Activated T-cell treated with anti-CD3 and anti-CD28 coated beads for 48 hours (primary cell): ENCODE data around the gene ADM5.
A peak's percentile ranks its signal among the peaks of the same experiment; 100 is the strongest.

Experiments
- DNase-seq: peaks from one replicate; pipeline ENCODE4 v3.0.0-alpha.2; 2020; ENCODE audit warnings: low read depth

The ADM5 gene

DNA sequence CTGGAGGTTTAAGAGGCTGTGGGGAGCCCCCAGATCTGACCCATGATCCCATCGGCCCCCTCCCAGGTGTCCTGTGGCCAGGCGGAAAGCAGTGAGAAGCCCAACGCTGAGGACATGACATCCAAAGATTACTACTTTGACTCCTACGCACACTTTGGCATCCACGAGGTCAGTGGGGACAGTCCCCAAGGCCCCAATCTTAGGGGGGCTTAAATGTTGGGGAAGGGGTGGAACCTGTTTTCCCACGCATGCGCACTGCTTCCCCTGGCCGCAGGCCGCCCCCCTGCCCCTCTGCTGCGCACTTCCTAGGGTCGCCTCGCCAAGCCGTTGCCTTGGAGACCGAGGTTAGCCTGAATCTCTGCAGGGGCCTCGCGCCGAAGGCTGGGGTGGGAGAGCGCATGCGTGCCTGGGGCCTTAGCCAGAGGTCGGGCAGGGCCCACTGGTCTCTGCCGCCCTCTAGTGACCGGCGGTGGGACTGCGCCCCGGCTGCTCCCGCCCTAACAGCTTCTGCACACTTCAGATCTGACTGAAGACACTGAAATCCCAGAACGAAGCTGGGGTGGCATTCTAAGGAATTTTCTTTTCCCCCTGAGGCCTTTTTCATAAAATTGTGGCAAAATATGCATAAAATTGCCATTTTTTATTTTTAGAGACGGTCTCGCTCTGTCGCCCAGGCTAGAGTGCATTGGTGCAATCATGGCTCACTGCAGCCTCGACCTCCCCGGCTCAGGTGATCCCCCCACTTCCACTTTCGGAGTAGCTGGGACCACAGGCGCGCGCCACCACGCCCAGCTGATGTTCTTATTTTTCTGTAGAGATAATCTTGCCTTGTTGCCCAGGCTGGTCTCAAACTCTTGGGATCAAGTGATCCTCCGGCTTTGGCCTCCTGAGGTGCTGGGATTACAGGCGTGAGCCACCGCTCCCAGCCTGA is 8.7 kb upstream of the ADM5 start:
- peak; percentile 96 for DNase-seq

DNA sequence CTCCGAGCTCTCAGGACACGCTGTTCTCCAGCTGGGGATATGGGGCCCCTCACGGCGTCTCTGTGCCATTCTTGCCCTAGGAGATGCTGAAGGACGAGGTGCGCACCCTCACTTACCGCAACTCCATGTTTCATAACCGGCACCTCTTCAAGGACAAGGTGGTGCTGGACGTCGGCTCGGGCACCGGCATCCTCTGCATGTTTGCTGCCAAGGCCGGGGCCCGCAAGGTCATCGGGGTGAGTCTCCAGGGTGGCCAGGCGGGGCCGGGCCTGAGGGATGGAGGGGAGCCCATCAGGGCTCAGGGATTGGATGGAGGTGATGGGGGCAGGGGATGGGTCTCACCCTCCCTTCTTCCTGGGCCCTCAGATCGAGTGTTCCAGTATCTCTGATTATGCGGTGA is 7.6 kb upstream of the ADM5 start:
- no peak for DNase-seq

DNA sequence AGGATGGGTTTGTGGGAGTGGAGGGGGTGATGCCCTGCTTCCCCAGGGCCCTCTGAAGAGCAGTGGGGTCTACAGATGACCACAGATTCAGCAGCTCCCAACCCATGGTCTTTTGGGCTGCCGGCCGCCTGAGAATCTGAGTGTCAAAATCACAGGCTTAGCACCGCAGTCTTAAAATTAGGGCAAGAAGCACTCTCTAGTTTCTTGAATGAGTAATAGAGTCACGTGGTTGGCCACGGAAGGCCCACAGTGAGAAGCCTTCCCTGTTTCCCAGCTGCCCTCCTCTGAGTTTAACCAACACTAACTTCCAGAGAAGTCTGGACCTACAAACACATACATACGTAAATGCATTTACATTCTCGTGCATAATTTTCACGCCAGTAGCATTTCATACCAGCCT is 7.1 kb upstream of the ADM5 start:
- no peak for DNase-seq

DNA sequence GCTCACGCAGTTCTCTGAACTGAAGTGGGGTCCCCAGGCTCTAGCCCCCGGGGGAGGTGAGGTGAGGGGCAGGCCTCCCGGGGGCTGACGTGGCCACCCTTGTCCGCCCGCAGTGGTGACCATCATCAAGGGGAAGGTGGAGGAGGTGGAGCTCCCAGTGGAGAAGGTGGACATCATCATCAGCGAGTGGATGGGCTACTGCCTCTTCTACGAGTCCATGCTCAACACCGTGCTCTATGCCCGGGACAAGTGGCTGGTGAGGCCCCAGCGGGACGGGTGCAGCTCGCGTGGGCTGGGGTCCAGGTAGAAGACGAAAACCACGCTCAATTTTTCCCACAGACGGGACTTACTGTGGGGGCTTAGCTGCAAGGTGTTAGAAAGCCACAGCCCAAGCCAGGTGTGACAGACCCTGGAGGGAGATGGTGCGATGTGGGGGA is 5.6 kb upstream of the ADM5 start:
- no peak for DNase-seq

DNA sequence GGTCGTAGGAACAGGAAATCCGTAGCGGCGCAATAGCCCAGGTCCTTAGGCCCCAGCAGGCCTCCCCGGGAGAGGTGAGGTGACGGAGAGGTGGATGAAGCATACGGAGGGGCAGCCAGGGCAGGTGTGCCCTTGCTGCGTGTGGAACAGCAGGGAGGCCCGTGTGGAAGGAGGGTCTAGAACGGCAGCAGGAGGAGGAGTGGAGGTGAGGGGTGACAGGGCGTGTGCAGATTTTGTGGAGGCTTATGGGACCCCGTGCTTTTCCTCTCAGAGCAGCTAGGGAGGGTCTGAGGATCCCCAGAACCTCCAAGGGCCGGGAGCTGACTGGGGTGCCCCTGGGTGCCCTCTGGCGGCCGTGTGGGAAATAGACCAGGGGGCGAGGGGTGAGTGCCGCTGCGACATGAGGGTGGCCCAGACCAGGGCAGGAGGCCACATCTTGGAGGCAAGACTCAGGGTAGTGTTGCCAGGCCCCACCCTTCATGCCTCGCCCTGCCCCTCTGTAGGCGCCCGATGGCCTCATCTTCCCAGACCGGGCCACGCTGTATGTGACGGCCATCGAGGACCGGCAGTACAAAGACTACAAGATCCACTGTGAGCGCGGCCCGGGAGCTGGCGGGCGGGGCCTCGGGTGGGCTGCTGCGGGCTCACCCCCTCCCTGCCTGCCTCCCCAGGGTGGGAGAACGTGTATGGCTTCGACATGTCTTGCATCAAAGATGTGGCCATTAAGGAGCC is 5.0 kb upstream of the ADM5 start:
- DNase-seq: no peak

DNA sequence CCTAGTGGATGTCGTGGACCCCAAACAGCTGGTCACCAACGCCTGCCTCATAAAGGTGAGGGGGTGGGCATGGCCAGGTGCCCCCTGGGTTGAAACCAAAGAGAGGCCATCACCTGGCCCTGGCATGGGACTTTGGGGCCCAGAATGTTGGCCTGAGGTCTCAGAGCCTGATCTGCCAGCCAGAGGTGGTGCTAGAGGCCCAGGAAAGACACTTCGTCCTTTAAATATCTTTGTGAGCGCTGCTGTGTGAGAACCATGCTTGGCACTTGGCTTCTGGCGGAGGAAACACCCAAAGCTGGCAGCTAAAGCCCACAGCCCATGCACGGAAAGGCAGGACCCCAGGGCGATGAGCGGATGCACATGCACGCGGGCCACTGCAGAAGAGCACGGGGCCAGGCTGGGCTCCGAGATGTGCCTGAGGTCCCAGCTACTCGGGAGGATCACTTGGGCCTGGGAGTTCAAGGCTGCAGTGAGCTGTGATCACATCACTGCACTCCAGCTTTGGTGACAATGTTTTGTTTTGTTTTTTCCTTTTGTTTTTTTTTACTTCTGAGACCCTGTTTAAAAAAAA is 4.3 kb upstream of the ADM5 start:
- no peak for DNase-seq

DNA sequence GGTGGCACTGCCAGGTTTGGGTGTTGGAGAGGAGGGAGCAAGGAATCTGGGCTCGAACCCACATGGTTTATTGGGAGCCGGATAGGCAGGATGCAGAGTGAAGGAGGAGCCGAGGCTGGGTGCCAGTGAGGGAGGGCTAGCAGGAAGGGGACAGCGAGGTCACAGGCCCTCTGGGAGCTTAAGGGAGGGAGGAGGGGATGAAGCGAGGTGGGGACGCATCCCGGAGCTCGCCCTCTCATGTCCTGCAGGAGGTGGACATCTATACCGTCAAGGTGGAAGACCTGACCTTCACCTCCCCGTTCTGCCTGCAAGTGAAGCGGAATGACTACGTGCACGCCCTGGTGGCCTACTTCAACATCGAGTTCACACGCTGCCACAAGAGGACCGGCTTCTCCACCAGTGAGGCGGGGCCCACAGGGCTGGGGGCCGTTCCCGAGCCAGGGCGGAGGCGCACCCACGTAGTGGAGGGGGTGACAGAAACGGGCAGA is 3.5 kb upstream of the ADM5 start:
- DNase-seq: no peak

DNA sequence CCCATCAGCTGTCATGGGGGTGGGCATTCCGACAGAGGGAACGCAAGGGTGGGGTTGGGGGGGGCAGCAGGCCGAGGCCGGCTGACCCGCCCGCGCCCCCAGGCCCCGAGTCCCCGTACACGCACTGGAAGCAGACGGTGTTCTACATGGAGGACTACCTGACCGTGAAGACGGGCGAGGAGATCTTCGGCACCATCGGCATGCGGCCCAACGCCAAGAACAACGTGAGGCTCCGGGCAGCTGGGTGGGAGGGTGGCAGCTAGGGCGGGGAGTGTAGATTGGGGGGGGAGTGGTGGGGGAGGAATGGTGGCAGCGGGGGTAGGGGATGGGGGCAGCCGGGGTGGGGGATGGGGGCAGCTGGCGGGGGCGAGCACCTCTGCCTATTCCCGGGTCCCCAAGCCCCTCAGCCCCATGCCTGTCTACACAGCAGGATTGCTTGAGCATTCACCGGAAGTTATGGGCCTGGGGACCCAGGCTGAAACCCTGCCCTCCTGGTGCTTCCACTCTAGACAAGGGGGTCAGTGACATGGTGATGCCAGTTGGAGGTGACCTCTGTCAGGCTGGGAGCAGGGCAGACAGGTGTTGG is 2.8 kb upstream of the ADM5 start:
- no peak for DNase-seq

DNA sequence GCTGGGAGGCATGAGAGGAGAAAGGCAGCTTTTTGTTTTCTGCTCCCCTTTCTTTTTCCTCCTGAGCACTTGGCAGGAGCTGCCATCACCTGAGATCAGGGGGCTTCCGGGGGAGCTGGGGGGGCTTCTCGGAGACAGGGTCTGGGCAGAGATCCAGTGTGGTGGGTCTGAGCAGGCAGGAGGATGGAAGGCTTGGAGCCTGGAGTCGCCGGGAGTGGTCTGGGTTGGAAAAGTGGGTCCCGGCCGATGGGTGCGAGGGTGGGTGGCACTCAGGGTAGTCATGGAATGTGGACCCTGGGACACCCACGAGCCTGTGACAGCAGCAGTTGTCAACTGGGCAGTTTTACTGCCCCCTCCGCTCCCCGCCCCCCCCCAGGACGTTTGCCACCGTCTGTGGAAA is 2.2 kb upstream of the ADM5 start:
- DNase-seq: no peak

DNA sequence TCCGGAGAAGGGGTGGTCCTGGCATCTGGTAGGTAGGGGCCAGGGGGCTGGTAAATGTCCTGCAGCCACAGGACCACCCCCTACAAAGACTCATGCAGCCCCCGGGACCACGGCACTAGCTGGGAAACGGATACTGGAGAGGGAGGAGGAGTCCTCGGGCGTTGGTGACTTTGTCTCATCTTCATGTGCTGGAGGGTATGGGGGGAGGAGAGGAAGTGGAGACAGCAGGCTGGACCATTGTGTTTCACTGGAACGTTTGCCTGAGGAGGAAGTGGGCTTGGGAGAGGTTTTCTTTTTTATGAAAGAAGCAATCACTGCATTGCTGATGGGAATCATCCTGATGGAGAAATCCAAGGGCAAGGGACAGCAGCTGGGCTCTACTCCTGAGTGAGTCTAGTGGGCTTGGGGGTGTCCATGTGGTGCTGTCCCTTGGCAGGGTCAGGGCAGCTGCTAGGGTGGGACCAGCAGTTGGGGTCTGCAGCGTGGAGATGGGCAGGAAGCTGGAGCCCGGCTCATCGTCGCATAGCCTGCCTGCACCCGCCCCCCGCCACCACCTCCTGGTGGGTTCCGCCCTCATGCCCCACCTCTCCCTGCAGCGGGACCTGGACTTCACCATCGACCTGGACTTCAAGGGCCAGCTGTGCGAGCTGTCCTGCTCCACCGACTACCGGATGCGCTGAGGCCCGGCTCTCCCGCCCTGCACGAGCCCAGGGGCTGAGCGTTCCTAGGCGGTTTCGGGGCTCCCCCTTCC is 1.7 kb upstream of the ADM5 start:
- no peak for DNase-seq

DNA sequence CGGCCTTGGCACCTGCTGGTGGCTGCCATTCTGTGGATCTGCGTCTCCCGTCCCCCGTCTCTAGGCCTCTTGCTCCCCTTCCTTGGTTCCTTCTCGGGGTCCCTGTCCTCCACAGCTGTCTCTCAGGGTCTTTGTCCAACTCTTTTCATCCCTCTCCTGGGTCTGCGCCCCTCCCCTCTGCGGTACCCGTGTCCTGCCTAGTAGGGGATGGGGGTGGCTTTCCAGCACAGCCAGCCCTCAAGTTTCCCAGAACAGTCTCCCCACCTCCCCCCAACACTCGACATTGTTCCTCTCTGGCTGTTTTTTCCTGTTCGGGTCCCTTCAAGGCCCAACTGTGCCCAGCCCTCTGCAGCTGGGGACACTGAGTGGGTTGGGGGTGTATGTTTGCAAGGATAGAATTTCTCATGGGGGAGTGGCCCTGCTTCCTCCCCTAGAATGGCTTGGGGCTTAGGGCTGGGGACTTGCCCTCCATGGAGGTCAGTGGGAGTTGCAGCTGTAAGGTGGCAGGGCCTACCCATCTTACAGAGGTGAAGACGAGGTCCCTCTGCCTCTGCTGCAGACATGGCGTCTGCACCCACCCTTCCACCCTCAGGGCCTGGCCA is 762 bp upstream of the ADM5 start:
- DNase-seq: no peak

DNA sequence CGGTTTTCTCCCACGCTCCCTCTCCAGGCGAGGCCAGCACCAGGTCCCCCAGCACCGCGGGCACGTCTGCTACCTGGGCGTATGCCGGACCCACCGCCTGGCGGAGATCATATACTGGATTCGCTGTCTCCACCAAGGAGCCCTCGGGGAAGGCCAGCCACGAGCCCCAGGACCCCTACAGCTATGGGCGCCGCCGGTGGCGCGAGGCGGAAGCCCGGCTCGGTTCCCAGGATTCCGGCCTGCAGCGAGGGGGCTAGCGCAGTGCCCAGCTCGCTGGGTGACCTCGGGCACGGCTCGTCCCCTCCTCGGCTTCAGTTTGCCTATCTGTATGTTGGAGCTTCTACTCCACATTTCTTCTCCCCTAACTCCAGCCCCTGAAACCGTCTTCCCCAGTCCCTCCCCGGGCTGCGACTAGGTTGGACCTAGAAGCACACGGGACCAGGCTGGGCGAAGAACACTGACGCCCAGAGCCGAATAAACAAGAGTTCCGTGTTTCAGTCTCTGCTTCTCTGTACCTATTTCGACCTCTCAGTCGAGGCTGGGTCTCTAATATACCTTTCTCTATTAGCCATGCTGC is 773 bp downstream of the ADM5 start:
- DNase-seq: no peak

DNA sequence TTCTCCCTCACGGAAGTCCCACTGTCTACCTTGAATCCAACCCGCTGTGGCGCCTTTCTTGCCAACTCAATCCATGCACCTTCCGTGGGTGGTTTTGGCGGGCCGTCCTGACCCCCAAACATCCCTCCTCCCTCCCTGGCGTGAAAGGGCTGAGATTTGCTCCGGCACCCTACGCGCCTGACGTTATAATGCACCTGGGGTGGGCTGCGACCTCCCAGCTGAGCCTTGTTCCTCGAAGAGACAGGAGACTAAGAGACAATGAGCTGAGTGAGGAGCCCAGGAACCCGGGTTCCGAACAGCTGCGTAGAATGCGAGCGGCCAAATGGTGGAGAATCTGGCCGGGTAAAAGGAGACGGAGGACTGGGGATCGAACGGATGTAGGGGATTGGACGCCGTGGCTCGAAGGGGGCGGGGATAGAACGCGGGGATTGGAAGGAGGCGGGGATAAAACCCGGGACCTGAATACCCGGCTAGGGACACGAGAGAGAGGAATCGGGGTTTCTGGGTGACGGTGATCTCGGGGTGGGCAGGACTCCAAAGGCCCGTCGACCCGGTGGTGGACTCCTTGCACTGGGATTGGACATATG is 1.4 kb downstream of the ADM5 start, which contains the start of gene CPT1C:
Gene CPT1C (plus strand): TSS at position 461 of the 587 bp plus-strand sequence. CDS start 1,137 bp downstream, outside the sequence.
- DNase-seq: peak; percentile 61

DNA sequence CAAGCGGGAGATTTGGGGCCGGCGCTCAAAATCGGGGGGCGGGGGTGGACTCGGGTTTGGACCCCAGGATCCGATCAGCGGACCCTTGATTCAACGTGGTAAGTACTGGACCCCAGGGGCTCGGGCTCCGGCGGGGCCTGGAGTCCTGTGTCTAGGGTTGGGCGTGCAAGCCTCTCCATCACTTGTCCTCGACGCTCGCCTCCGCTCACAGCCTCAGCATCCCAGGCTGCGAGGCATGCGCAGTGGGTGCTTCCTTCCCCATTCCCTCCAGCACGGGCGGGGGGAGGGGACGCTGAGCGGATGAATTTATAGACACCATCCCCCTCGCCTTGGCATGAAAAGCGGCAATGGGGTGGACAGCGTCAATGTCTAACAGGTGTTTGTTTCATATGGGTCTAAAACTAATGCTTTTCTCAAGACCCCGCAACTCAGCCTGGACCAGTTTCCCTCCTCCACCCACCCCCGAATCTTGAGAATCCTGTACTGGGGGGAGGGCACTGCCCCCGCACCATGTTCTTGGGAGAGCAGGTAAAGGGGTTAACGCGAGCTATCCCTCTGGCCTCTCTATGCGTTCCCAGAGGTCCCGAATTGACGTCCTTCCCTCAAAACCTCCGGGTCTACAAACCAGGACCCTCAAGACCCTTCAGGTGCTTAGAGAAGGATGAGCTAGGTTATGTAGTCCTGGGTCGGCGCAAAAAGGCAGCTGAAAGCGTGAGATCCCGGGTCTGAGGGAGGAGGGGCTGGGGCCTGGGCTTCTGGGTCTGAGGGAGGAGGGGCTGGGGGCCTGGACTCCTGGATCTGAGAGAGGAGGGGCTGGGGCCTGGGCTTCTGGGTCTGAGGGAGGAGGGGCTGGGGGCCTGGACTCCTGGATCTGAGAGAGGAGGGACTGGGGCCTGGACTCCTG is 2.1 kb downstream of the ADM5 start:
- DNase-seq: no peak

DNA sequence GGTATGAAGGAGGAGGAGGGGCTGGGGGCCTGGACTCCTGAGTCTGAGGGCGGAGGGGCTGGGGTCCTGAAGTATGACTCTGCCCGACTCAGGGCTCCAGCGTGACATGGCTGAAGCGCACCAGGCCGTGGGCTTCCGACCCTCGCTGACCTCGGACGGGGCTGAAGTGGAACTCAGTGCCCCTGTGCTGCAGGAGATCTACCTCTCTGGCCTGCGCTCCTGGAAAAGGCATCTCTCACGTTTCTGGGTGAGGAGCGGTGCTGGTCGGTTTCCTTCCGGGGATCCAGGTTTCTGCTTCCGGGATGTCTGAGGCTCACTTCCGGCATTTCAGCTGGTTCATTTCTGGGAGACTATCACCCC is 2.7 kb downstream of the ADM5 start:
- no peak for DNase-seq

DNA sequence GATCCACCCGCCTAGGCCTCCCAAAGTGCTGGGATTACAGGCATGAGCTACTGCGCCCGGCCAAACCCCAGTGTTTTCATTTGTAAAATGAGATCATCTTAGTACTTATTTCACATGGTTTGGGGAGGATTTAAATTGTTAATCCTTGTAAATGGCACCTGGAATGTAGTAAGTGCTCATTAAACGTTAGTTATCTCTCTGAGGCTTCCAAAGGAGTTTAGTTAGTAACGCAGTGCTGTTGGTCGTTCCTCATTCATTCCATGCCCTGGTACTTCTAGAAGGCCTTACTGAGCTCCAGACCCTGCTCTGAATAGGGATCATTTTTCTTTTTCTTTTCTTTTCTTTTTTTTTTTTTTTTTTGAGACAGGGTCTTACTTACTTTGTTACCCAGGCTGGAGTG is 6.7 kb downstream of the ADM5 start:
- DNase-seq: no peak

DNA sequence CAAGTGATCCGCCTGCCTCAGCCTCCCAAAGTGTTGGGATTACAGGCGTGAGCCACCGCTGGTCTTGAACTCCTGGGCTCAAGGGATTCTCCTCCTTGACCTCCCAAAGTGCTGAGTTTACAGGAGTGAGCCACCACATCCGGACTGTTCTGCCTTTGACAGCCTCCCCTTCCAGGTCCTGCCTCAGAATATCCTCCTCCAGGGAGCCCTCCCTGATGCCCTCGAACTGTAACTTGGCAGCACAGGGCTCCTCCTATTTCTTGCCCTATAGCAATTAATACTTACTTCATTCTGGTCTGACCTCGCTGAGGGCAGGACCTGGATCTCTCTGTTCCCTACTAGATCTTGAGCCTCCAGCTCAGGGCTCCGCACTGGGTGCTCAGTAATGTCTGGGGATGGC is 7.5 kb downstream of the ADM5 start:
- DNase-seq: no peak

DNA sequence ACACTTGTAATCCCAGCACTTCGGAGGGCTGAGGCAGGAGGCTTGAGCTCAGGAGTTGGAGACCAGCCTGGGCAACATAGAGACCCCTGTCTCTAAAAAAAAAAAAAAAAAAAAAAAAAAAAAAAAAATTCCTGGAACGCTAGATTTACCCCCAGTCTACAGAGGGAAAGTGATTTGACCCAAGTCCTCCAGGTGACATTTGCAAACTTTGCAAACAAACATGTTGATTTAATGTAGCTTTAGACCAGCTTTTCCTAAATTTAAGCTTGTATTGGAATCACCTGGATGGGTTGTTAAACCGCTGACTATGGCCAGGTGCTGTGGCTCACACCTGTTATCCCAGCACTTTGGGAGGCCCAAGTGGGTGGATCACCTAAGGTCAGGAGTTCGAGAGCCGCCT is 10.0 kb downstream of the ADM5 start:
- DNase-seq: no peak

DNA sequence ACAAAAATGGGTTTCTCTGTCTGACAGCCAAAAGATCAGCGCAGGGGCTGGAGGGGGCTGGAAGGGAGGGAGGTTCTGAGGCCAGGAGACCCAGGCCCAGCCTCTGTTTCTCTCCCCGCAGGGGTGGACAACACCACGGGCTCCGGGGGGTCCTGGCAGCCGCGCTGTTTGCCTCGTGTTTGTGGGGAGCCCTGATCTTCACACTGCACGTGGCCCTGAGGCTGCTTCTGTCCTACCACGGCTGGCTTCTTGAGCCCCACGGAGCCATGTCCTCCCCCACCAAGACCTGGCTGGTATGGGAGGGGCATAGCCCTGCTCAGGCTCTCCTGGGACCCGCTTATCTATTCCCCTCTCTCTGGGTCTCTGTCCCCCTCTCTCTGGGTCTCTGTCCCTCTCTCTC is 11.2 kb downstream of the ADM5 start:
- no peak for DNase-seq
